OCI-M1 (cell line): ENCODE data around the gene BCKDK.

ENCODE experiments used
- DNase-seq: peaks from one replicate; lab custom pipeline; 2025; lab: John Stamatoyannopoulos, UW

The BCKDK gene

GRCh38 chr16:31080035-31080629 is 28.1 kb upstream of the BCKDK start:
- DNase-seq: no peak

- no peak for DNase-seq
Measured at GRCh38 chr16:31080756-31081419, 27.3 kb upstream of the BCKDK start.

- no peak for DNase-seq
Measured at GRCh38 chr16:31081428-31082351, 26.5 kb upstream of the BCKDK start.

- no peak for DNase-seq
Measured at GRCh38 chr16:31082368-31083045, 25.7 kb upstream of the BCKDK start.

- DNase-seq: no peak
Measured at GRCh38 chr16:31083081-31083480, 25.1 kb upstream of the BCKDK start.

- DNase-seq: no peak
Measured at GRCh38 chr16:31083556-31083955, 24.6 kb upstream of the BCKDK start.

- no peak for DNase-seq
Measured at GRCh38 chr16:31083981-31084380, 24.2 kb upstream of the BCKDK start.

- DNase-seq: no peak
Measured at GRCh38 chr16:31084584-31085302, 23.4 kb upstream of the BCKDK start.

GRCh38 chr16:31085411-31085810 is 22.8 kb upstream of the BCKDK start:
- no peak for DNase-seq

- DNase-seq: no peak
Measured at GRCh38 chr16:31085873-31086628, 22.1 kb upstream of the BCKDK start.

- no peak for DNase-seq
Measured at GRCh38 chr16:31086629-31086906, 21.6 kb upstream of the BCKDK start.

GRCh38 chr16:31087481-31087880 is 20.7 kb upstream of the BCKDK start:
- no peak for DNase-seq

- DNase-seq: no peak
Measured at GRCh38 chr16:31087971-31088370, 20.2 kb upstream of the BCKDK start.

GRCh38 chr16:31088459-31089183 is 19.6 kb upstream of the BCKDK start, which contains the start of gene PRSS53:
PRSS53 (minus strand) TSS chr16:31088943; CDS start chr16:31088809, 134 bp downstream.
- no peak for DNase-seq

- DNase-seq: no peak
Measured at GRCh38 chr16:31089199-31089598, 19.0 kb upstream of the BCKDK start.

- no peak for DNase-seq
Measured at GRCh38 chr16:31090540-31090939, 17.6 kb upstream of the BCKDK start.

- no peak for DNase-seq
Measured at GRCh38 chr16:31092330-31092729, 15.9 kb upstream of the BCKDK start.

- peak; percentile 64 for DNase-seq
Measured at GRCh38 chr16:31093132-31093703, 15.0 kb upstream of the BCKDK start.

- peak; percentile 55 for DNase-seq
Measured at GRCh38 chr16:31094088-31094423, 14.1 kb upstream of the BCKDK start.
